Cardiac fibroblast (primary cell): ENCODE results near the gene DYNC1I2.

Experiments used
- DNase-seq, 2 donors: peaks; one replicate each; pipeline versions ENCODE4 v3.0.0 to v3.0.0-alpha.2; 2010; ENCODE audit warnings: low read depth in 2 of 2
- H3K4me3 ChIP-seq, 2 donors: replicated peaks in 1 of 2; 1 replicate in 1 of 2; 2 replicates in 1 of 2; pipeline ENCODE4 v1.5.1; 2011; ENCODE audit warnings: low read depth in 2 of 2, low read length in 2 of 2, mild to moderate bottlenecking in 2 of 2, moderate library complexity in 1 of 2
- CTCF ChIP-seq: IDR thresholded peaks from one replicate; pipeline ENCODE4 v1.5.1; 2011; ENCODE audit warnings: low read depth, mild to moderate bottlenecking, low read length, inconsistent platforms

DYNC1I2 gene

DNA sequence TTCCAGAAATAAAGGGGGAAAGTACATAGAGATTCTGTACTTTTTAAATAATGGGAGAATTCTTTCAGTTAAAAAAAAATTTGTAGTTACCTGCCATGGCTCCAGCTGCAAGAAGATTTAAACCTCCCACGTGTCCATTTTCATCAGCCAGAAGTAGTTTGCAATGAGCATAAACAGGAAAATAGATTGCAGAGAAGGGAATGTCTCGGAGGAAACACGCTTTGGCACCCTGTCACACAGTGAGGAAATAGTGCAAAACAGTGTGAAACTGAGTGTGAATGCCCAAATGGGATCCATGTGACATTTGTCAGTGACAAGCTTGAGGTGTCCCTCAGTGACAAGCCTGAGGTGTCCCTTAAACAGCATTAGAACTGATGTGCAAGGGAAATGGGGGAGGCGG lies 104.1 kb downstream of the DYNC1I2 start:
- DNase-seq: no peak
- no peak for TF ChIP-seq CTCF
- no peak overlapping the region for H3K4me3 ChIP-seq

DNA sequence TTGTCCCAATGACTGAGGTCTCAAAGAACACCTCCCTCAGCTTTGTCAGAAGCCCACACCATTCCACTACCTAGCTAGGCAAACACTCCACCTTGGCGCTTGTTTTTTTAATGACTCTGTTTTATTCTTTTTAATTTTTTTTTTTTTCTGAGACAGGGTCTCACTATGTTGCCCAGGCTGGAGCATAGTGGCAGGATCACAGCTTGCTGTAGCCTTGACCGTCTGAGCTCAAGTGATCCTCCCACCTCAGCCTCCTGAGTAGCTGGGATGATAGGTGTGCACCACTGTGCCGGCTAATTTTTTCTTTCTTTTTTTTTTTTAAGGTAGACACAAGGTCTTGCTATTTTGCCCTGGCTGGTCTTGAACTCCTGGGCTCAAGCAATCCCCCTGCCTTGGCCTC lies 104.9 kb downstream of the DYNC1I2 start:
- no peak for TF ChIP-seq CTCF
- H3K4me3 ChIP-seq: no peak overlapping the region

DNA sequence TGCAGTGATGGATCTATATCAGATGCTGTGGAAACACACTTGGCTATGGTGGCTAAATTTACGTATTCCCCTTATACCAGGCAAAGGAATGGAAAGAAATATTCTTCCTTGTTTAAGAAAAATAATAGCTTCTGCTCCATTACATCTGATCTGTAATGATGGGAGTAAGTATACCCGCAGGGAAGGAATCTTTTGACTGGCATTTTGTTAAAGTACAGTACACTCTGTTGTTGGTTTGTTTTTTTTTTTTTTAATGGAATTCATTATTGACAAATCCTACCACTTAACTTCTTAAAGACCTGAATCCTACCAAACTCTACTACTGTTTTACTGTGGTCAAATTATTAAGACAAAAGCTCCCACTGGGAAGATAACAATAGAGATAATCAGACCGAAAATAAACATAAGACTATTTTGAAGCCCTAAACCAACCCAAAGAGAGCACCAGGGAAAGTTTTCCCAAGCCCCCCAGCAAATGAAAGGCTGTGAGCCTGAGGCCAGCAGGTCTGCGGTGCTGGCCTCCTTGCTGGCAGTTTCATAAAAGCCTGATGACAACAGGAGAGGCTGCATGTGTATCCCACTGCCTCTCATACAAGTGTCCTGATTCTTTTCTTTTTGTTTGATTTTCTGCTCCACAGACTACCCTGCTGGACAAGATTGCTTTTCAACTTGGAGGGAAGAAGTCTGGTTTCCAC lies 105.8 kb downstream of the DYNC1I2 start:
- H3K4me3 ChIP-seq: no peak overlapping the region
- DNase-seq: no peak
- TF ChIP-seq CTCF: no peak

More for the DNA sequence above, 104.9 kb downstream of the DYNC1I2 start:
- DNase-seq: no peak

- TF ChIP-seq CTCF: no peak
- DNase-seq: peak; percentile 9 to 34
- H3K4me3 ChIP-seq: no peak overlapping the region
Measured at GRCh38 chr2:171793691-171794678, 106.7 kb downstream of the DYNC1I2 start.

- DNase-seq: no peak
- TF ChIP-seq CTCF: no peak
Measured at GRCh38 chr2:171794918-171795317, 107.6 kb downstream of the DYNC1I2 start.

More at GRCh38 chr2:171794918-171795317, 107.6 kb downstream of the DYNC1I2 start:
- no peak overlapping the region for H3K4me3 ChIP-seq
